Mesenchymal stem cell (in vitro differentiated cells and primary cell): Measurements from ENCODE around the gene PRKCZ.

Experiments used
- DNase-seq: peaks from one replicate; pipeline ENCODE4 v3.0.0-alpha.2; 2013
- H2AFZ ChIP-seq: one replicate; pipeline ENCODE4 v1.6.1; 2013; ENCODE audit warnings: low read depth, mild to moderate bottlenecking, control low read depth, inconsistent platforms, low read length, moderate library complexity
- H2AK5ac ChIP-seq: 2 replicates; pipeline ENCODE4 v1.6.1; 2013; ENCODE audit warnings: low read length, moderate library complexity, mild to moderate bottlenecking, inconsistent platforms; ENCODE audit not compliant: severe bottlenecking
- H2BK120ac ChIP-seq: one replicate; pipeline ENCODE4 v1.6.1; 2013; ENCODE audit warnings: low read depth, mild to moderate bottlenecking, inconsistent platforms, low read length, moderate library complexity
- H2BK12ac ChIP-seq, 2 experiments: one replicate each; pipeline ENCODE4 v1.6.1; 2013; ENCODE audit warnings: inconsistent platforms in 2 of 2, low read length in 2 of 2, mild to moderate bottlenecking in 2 of 2, moderate library complexity in 2 of 2, control low read depth in 1 of 2
- H2BK15ac ChIP-seq: one replicate; pipeline ENCODE4 v1.6.1; 2013; ENCODE audit warnings: mild to moderate bottlenecking, low read depth, inconsistent platforms; ENCODE audit not compliant: poor library complexity, severe bottlenecking
- H2BK5ac ChIP-seq: 2 replicates; pipeline ENCODE4 v1.6.1; 2013; ENCODE audit warnings: low read depth, mild to moderate bottlenecking, low read length, control low read depth, inconsistent platforms; ENCODE audit not compliant: poor library complexity, severe bottlenecking
- H3K14ac ChIP-seq, 2 experiments: one replicate each; pipeline ENCODE4 v1.6.1; 2013; ENCODE audit warnings: inconsistent platforms in 2 of 2, low read length in 2 of 2, control low read depth in 1 of 2, mild to moderate bottlenecking in 1 of 2, moderate library complexity in 1 of 2
- H3K18ac ChIP-seq, 2 experiments: one replicate each; pipeline ENCODE4 v1.6.1; 2013; ENCODE audit warnings: inconsistent platforms in 2 of 2, low read length in 2 of 2, control low read depth in 1 of 2, low read depth in 1 of 2, mild to moderate bottlenecking in 1 of 2
- H3K23ac ChIP-seq, 2 experiments: one replicate each; pipeline ENCODE4 v1.6.1; 2013; ENCODE audit warnings: inconsistent platforms in 2 of 2, low read length in 2 of 2, mild to moderate bottlenecking in 2 of 2, moderate library complexity in 2 of 2, control low read depth in 1 of 2
- H3K27ac ChIP-seq: 2 replicates; pipeline ENCODE4 v1.5.1; 2013; ENCODE audit warnings: mild to moderate bottlenecking, moderate library complexity, low read length, control low read depth, inconsistent platforms; ENCODE audit not compliant: poor library complexity, severe bottlenecking
- H3K27me3 ChIP-seq, 2 experiments: 2 replicates each; pipeline versions ENCODE4 v1.6.1 to v1.7.0; 2013; ENCODE audit warnings: low read length in 2 of 2, mild to moderate bottlenecking in 2 of 2, moderate library complexity in 2 of 2, control low read depth in 1 of 2, inconsistent platforms in 1 of 2; ENCODE audit not compliant: control insufficient read depth in 1 of 2, insufficient read depth in 1 of 2
- H3K36me3 ChIP-seq, 2 experiments: 2 replicates each; pipeline versions ENCODE4 v1.6.1 to v1.7.0; 2013; ENCODE audit warnings: low read length in 2 of 2, control low read depth in 1 of 2, inconsistent platforms in 1 of 2, low read depth in 1 of 2, mild to moderate bottlenecking in 1 of 2; ENCODE audit not compliant: insufficient read depth in 2 of 2, control insufficient read depth in 1 of 2
- H3K4ac ChIP-seq, 2 experiments: one replicate each; pipeline ENCODE4 v1.6.1; 2013; ENCODE audit warnings: inconsistent platforms in 2 of 2, low read length in 2 of 2, mild to moderate bottlenecking in 2 of 2, moderate library complexity in 2 of 2, control low read depth in 1 of 2, low read depth in 1 of 2
- H3K4me1 ChIP-seq: 2 replicates; pipeline ENCODE4 v1.6.1; 2013; ENCODE audit warnings: low read depth, low read length, control low read depth; ENCODE audit not compliant: control insufficient read depth, insufficient read depth
- H3K4me2 ChIP-seq: 2 replicates; pipeline ENCODE4 v1.6.1; 2013; ENCODE audit warnings: low read length, mild to moderate bottlenecking, inconsistent platforms; ENCODE audit not compliant: poor library complexity, severe bottlenecking
- H3K4me3 ChIP-seq, 2 experiments: 2 replicates each; pipeline versions ENCODE4 v1.5.1 to v1.7.0; 2013; ENCODE audit warnings: low read length in 2 of 2, mild to moderate bottlenecking in 2 of 2, control low read depth in 1 of 2, low read depth in 1 of 2; ENCODE audit not compliant: insufficient read depth in 1 of 2
- H3K79me1 ChIP-seq: replicated peaks from 2 replicates; pipeline ENCODE4 v1.6.1; 2013; ENCODE audit warnings: mild to moderate bottlenecking, control low read depth, low read length, inconsistent platforms; ENCODE audit not compliant: poor library complexity, severe bottlenecking
- H3K9ac ChIP-seq: 2 replicates; pipeline ENCODE4 v1.7.0; 2013; ENCODE audit warnings: mild to moderate bottlenecking, low read length, moderate library complexity
- H3K9me3 ChIP-seq: 2 replicates; pipeline ENCODE4 v1.7.0; 2013; ENCODE audit warnings: mild to moderate bottlenecking, low read length; ENCODE audit not compliant: control insufficient read depth
- H4K8ac ChIP-seq: one replicate; pipeline ENCODE4 v1.6.1; 2013; ENCODE audit warnings: inconsistent platforms, mild to moderate bottlenecking, low read length, moderate library complexity
- H4K91ac ChIP-seq: one replicate; pipeline ENCODE4 v1.6.1; 2013; ENCODE audit warnings: mild to moderate bottlenecking, low read length, inconsistent platforms
- WGBS: methylation state at CpG from one replicate; pipeline ENCODE4 v1.1.7; 2013; ENCODE audit warnings: mixed read lengths; 5-methylcytosine and 5-hydroxymethylcytosine counted together

PRKCZ gene

GRCh38 chr1:2213576-2214505 lies 163.6 kb downstream of the PRKCZ start:
- Histone ChIP-seq H3K4ac (peak overlapping the region; percentile 98 to 99), H4K8ac (peak overlapping the region; percentile 99), H3K9ac (peak overlapping the region; percentile 91), H2BK12ac (peak overlapping the region; percentile 9 to 96), H2BK15ac (peak overlapping the region; percentile 96), H3K4me2 (no peak overlapping the region), H2BK120ac (peak overlapping the region; percentile 99), H2AK5ac (peak overlapping the region; percentile 84), H3K4me1 (peaks cover 51% of the 10 kb centered on the region), H3K18ac (peak overlapping the region; percentile 99), H3K79me1 (peaks cover 4% of the 10 kb centered on the region), H2BK5ac (no peak overlapping the region), H3K14ac (peak overlapping the region in 1 of 2 experiments; percentile 98), H3K4me3 (peak overlapping the region in 1 of 2 experiments; percentile 68), H3K9me3 (no peaks in the 10 kb centered on the region), H4K91ac (peak overlapping the region; percentile 99), H3K36me3 (no peaks in the 10 kb centered on the region), H3K27ac (peak overlapping the region; percentile 96), H3K27me3 (no peaks in the 10 kb centered on the region), H3K23ac (peak overlapping the region in 1 of 2 experiments; percentile 61), H2AFZ (no peak overlapping the region)
- 77% methylated on average over 31 of the region's 32 CpGs for WGBS
- DNase-seq: peak; percentile 69

- no peaks in the 10 kb centered on the region for H3K27me3 ChIP-seq
- peak overlapping the region; percentile 64 to 99 for H3K4ac ChIP-seq
- H3K27ac ChIP-seq: no peak overlapping the region
- H4K8ac ChIP-seq: peak overlapping the region; percentile 74
- peak overlapping the region; percentile 73 for H2BK15ac ChIP-seq
- H3K36me3 ChIP-seq: no peaks in the 10 kb centered on the region
- H2AFZ ChIP-seq: no peak overlapping the region
- no peak for DNase-seq
- H2BK12ac ChIP-seq: peak overlapping the region in 1 of 2 experiments; percentile 96
- H2AK5ac ChIP-seq: peak overlapping the region; percentile 84
- no peak overlapping the region for H3K4me2 ChIP-seq
- peaks cover 43% of the 10 kb centered on the region for H3K4me1 ChIP-seq
- peaks cover 3% of the 10 kb centered on the region for H3K79me1 ChIP-seq
- peak overlapping the region; percentile 55 for H2BK120ac ChIP-seq
- H3K23ac ChIP-seq: peak overlapping the region in 1 of 2 experiments; percentile 61
- 91% methylated on average over 21 of the region's 21 CpGs for WGBS
- peak overlapping the region; percentile 91 for H3K9ac ChIP-seq
- peak overlapping the region in 1 of 2 experiments; percentile 68 for H3K4me3 ChIP-seq
- H3K9me3 ChIP-seq: no peaks in the 10 kb centered on the region
- peak overlapping the region; percentile 91 for H4K91ac ChIP-seq
- peak overlapping the region in 1 of 2 experiments; percentile 98 for H3K14ac ChIP-seq
- no peak overlapping the region for H2BK5ac ChIP-seq
- peak overlapping the region; percentile 99 for H3K18ac ChIP-seq
Measured at GRCh38 chr1:2214541-2215241, 164.5 kb downstream of the PRKCZ start.

GRCh38 chr1:2215329-2215728 lies 165.1 kb downstream of the PRKCZ start:
- Histone ChIP-seq H3K36me3 (no peaks in the 10 kb centered on the region), H3K4me2 (no peak overlapping the region), H3K9me3 (no peaks in the 10 kb centered on the region), H3K4me3 (no peak overlapping the region), H2BK15ac (no peak overlapping the region), H3K18ac (no peak overlapping the region), H3K4me1 (peaks cover 37% of the 10 kb centered on the region), H4K91ac (no peak overlapping the region), H3K9ac (no peak overlapping the region), H3K23ac (no peak overlapping the region), H3K14ac (no peak overlapping the region), H2AK5ac (no peak overlapping the region), H2BK120ac (no peak overlapping the region), H3K27ac (no peak overlapping the region), H3K79me1 (peaks cover 3% of the 10 kb centered on the region), H2BK5ac (no peak overlapping the region), H2BK12ac (peak overlapping the region in 1 of 2 experiments; percentile 23), H3K4ac (no peak overlapping the region), H3K27me3 (no peaks in the 10 kb centered on the region), H2AFZ (no peak overlapping the region), H4K8ac (no peak overlapping the region)
- WGBS: 96% methylated on average over 14 of the region's 14 CpGs
- DNase-seq: no peak
